HCT116 (cell line): Measurements from ENCODE around the gene KIFC1. TPM values are rescaled to one million over a fixed set of nuclear protein-coding genes. Genes with fewer than 3 reads are reported as not detected.

Source experiments
- ATAC-seq: fragments of 200-7000 bp; cut with Tn5 transposase; 2 replicates; pipeline ENCODE4 v1.9.1; 2020; ENCODE audit warnings: mild to moderate bottlenecking, moderate library complexity
- BruUV-seq: library from RNA; stranded (reverse); fragments of 400-500 nt; replicated peaks from 2 replicates; lab custom pipeline; 2021; lab: Mats Ljungman, UMichigan
- CTCF ChIA-PET: fragments of 300-600 bp; sonication (Branson Sonifier 250); formaldehyde crosslinking; loops from one replicate; lab custom pipeline; 2021; ENCODE audit warnings: antibody characterized with exemption; lab: Charles Lee
- POLR2A ChIA-PET: fragments of 300-600, 350-600 bp; sonication (Branson Sonifier 250); formaldehyde crosslinking; loops from one replicate; lab custom pipeline; 2021; ENCODE audit warnings: antibody characterized with exemption; lab: Charles Lee
- RAD21 ChIA-PET, 2 experiments: fragments of 300-600 bp; sonication (Branson Sonifier 250); formaldehyde crosslinking; loops; one replicate each; lab custom pipeline; 2023; ENCODE audit warnings: low total read pairs in 2 of 2; ENCODE audit not compliant: uncharacterized antibody in 2 of 2, unreplicated experiment in 2 of 2, low non-redundant PET in 1 of 2; lab: Charles Lee
- DNase-seq: peaks from one replicate; pipeline ENCODE4 v3.0.0-alpha.2; 2010; ENCODE audit warnings: low read depth, low spot score
- H2AFZ ChIP-seq: fragments of 200-600 bp; shearing (Covaris generic), sonication (generic); 2 replicates; pipeline ENCODE4 v1.6.1; 2017; ENCODE audit warnings: low read depth, mixed run types, mixed read lengths, antibody characterized with exemption, low read length; ENCODE audit not compliant: poor library complexity, severe bottlenecking
- H3K27ac ChIP-seq: 2 replicates; pipeline ENCODE4 v1.5.1; 2012; ENCODE audit warnings: low read depth, low read length
- H3K27me3 ChIP-seq: fragments of 200-600 bp; sonication (generic); 2 replicates; pipeline ENCODE4 v1.6.1; 2016; ENCODE audit warnings: mixed run types, low read length, mixed read lengths; ENCODE audit not compliant: insufficient read depth
- H3K36me3 ChIP-seq, 2 experiments: fragments of 200-500 bp in 1 of 2; fragments of 200-600 bp in 1 of 2; sonication (Bioruptor generic) in 1 of 2; sonication (generic) in 1 of 2; 2 replicates each; pipeline versions ENCODE4 v1.5.1 to v1.6.1; 2014 to 2016; ENCODE audit warnings: low read length in 2 of 2, inconsistent platforms in 1 of 2, mixed read lengths in 1 of 2, mixed run types in 1 of 2; ENCODE audit not compliant: insufficient read depth in 2 of 2, control insufficient read depth in 1 of 2
- H3K4me1 ChIP-seq, 2 experiments: fragments of 200-600 bp in 1 of 2; sonication (generic) in 1 of 2; 2 replicates each; pipeline versions ENCODE4 v1.5.1 to v1.6.1; 2012 to 2017; ENCODE audit warnings: low read length in 2 of 2, inconsistent platforms in 1 of 2, mild to moderate bottlenecking in 1 of 2, mixed read lengths in 1 of 2, mixed run types in 1 of 2, moderate library complexity in 1 of 2; ENCODE audit not compliant: insufficient read depth in 2 of 2, control insufficient read depth in 1 of 2
- H3K4me2 ChIP-seq: fragments of 200-600 bp; sonication (generic); 2 replicates; pipeline ENCODE4 v1.6.1; 2017; ENCODE audit warnings: mixed run types, low read length, mixed read lengths
- H3K4me3 ChIP-seq, 2 experiments: fragments of 200-600 bp in 1 of 2; sonication (generic) in 1 of 2; replicated peaks in 1 of 2; 2 replicates each; pipeline ENCODE4 v1.5.1; 2011 to 2016; ENCODE audit warnings: low read length in 2 of 2, control low read depth in 1 of 2, low read depth in 1 of 2, mild to moderate bottlenecking in 1 of 2, mixed read lengths in 1 of 2, mixed run types in 1 of 2
- H3K79me2 ChIP-seq: fragments of 200-600 bp; sonication (generic); 2 replicates; pipeline ENCODE4 v1.6.1; 2017; ENCODE audit warnings: mild to moderate bottlenecking, mixed run types, low read length, moderate library complexity, mixed read lengths; ENCODE audit not compliant: insufficient read depth
- H3K9ac ChIP-seq: fragments of 200-600 bp; sonication (generic); 2 replicates; pipeline ENCODE4 v1.6.1; 2016; ENCODE audit warnings: low read length, mixed read lengths
- H3K9me2 ChIP-seq: fragments of 200-600 bp; sonication (generic), shearing (Covaris generic); 2 replicates; pipeline ENCODE4 v1.6.1; 2017; ENCODE audit warnings: mixed run types, mild to moderate bottlenecking, moderate library complexity; ENCODE audit not compliant: insufficient read depth
- H3K9me3 ChIP-seq, 2 experiments: fragments of 200-500 bp in 1 of 2; fragments of 200-600 bp in 1 of 2; sonication (Bioruptor generic) in 1 of 2; sonication (generic) in 1 of 2; 2 replicates each; pipeline ENCODE4 v1.6.1; 2014 to 2017; ENCODE audit warnings: low read length in 2 of 2, mixed read lengths in 2 of 2, inconsistent platforms in 1 of 2, low read depth in 1 of 2, mild to moderate bottlenecking in 1 of 2, mixed run types in 1 of 2, moderate library complexity in 1 of 2; ENCODE audit not compliant: control insufficient read depth in 1 of 2, insufficient read depth in 1 of 2
- H4K20me1 ChIP-seq: fragments of 200-600 bp; sonication (generic), shearing (Covaris generic); 2 replicates; pipeline ENCODE4 v1.6.1; 2017; ENCODE audit warnings: mixed run types, mild to moderate bottlenecking, moderate library complexity; ENCODE audit not compliant: insufficient read depth
- CBX3 ChIP-seq: IDR thresholded peaks from 2 replicates; pipeline ENCODE4 v1.6.1; 2012; ENCODE audit warnings: low read depth
- EZH2 ChIP-seq: fragments of 200-600 bp; sonication (generic); IDR thresholded peaks from 2 replicates; pipeline ENCODE4 v1.6.1; 2017; ENCODE audit warnings: antibody characterized with exemption, mixed run types
- EZH2phosphoT487 ChIP-seq: fragments of 200-600 bp; IDR thresholded peaks from 2 replicates; pipeline ENCODE4 v1.6.1; 2018; ENCODE audit warnings: antibody characterized with exemption, borderline replicate concordance
- JUND ChIP-seq: IDR thresholded peaks from 2 replicates; pipeline ENCODE4 v1.6.1; 2012
- RAD21 ChIP-seq: IDR thresholded peaks from 2 replicates; pipeline ENCODE4 v1.6.1; 2012; ENCODE audit warnings: low read depth, mild to moderate bottlenecking
- intact Hi-C: fragments of 100-400 bp; cut with micrococcal nuclease; formaldehyde crosslinking; loops from 2 replicates; pipeline ENCODE4 v1.10.0; 2022
- total RNA-seq: library from RNA; stranded (reverse); gene quantifications from one replicate; pipeline ENCODE4 v1.2.1, GENCODE V29; 2021; ENCODE audit not compliant: unreplicated experiment
- TF ChIP-seq, protein P1 (sequence below): IDR thresholded peaks from 2 replicates; pipeline ENCODE4 v1.6.1; 2012; ENCODE audit warnings: low read depth

KIFC1 gene
- total RNA-seq, 1 experiment from 2014 or later: 84.7 TPM

GRCh38 chr6:33456156-33456555, 64.5 kb downstream of the KIFC1 start:
- H2AFZ ChIP-seq: no peak overlapping the region
- intact Hi-C loops: no loop called here
- CTCF ChIA-PET: no interaction called here

DNA sequence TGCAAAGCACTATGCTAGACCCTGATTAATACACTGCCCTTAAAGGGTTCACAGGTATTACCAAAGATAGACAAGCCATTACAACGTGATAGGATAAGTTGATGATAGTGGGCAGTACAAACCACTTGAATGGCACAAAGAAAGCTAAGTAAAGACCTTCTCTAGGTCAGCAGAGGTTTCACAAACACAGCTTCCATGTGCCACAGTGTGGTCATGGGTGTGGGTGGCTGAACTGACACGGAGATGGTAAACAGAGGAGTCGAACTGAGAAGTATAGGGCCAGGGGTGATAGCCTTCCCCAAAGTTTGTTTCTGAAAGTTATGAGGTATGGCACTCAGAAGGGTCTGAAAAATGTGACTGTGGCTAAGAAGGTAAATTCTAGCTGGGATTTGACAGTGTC, 67.1 kb downstream of the KIFC1 start:
- intact Hi-C loops: no loop called here
- BruUV-seq: no TSS peak
- H4K20me1 ChIP-seq: no peaks in the 10 kb centered on the region
- H3K27me3 ChIP-seq: no peaks in the 10 kb centered on the region
- POLR2A ChIA-PET: no interaction called here
- H3K4me1 ChIP-seq: peaks cover 5 to 8% of the 10 kb centered on the region in 2 experiments; a peak in 3 of 4 replicates
- no peak overlapping the region for H2AFZ ChIP-seq
- peaks cover 26% of the 10 kb centered on the region for H3K79me2 ChIP-seq
- H3K9ac ChIP-seq: no peak overlapping the region
- no peaks in the 10 kb centered on the region for H3K9me2 ChIP-seq
- ATAC-seq: no peak
- no peaks in the 10 kb centered on the region for H3K9me3 ChIP-seq
- CTCF ChIA-PET: no interaction called here
- no peak overlapping the region for H3K4me2 ChIP-seq
- TF ChIP-seq, protein P1, sequence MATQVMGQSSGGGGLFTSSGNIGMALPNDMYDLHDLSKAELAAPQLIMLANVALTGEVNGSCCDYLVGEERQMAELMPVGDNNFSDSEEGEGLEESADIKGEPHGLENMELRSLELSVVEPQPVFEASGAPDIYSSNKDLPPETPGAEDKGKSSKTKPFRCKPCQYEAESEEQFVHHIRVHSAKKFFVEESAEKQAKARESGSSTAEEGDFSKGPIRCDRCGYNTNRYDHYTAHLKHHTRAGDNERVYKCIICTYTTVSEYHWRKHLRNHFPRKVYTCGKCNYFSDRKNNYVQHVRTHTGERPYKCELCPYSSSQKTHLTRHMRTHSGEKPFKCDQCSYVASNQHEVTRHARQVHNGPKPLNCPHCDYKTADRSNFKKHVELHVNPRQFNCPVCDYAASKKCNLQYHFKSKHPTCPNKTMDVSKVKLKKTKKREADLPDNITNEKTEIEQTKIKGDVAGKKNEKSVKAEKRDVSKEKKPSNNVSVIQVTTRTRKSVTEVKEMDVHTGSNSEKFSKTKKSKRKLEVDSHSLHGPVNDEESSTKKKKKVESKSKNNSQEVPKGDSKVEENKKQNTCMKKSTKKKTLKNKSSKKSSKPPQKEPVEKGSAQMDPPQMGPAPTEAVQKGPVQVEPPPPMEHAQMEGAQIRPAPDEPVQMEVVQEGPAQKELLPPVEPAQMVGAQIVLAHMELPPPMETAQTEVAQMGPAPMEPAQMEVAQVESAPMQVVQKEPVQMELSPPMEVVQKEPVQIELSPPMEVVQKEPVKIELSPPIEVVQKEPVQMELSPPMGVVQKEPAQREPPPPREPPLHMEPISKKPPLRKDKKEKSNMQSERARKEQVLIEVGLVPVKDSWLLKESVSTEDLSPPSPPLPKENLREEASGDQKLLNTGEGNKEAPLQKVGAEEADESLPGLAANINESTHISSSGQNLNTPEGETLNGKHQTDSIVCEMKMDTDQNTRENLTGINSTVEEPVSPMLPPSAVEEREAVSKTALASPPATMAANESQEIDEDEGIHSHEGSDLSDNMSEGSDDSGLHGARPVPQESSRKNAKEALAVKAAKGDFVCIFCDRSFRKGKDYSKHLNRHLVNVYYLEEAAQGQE: no peak
- no peak for TF ChIP-seq EZH2phosphoT487
- TF ChIP-seq, all 23 proteins: peak for 0
- H3K27ac ChIP-seq: no peak overlapping the region
- RAD21 ChIA-PET: no interaction called here
- no peak for DNase-seq
- H3K36me3 ChIP-seq: peaks cover 4 to 14% of the 10 kb centered on the region in 2 experiments; a peak in 3 of 4 replicates
- H3K4me3 ChIP-seq: no peak overlapping the region

More at GRCh38 chr6:33456156-33456555, 64.5 kb downstream of the KIFC1 start:
- Histone ChIP-seq H3K27me3 (no peaks in the 10 kb centered on the region), H3K4me3 (no peak overlapping the region), H3K36me3 (peaks cover 4 to 14% of the 10 kb centered on the region in 2 experiments; a peak in 3 of 4 replicates), H3K9me2 (no peaks in the 10 kb centered on the region), H3K9me3 (no peaks in the 10 kb centered on the region), H4K20me1 (no peaks in the 10 kb centered on the region), H3K4me1 (peaks cover 5 to 11% of the 10 kb centered on the region in 2 experiments; a peak in 3 of 4 replicates), H3K4me2 (no peak overlapping the region), H3K27ac (no peak overlapping the region), H3K79me2 (peaks cover 30% of the 10 kb centered on the region), H3K9ac (no peak overlapping the region)
- ATAC-seq (no peak), DNase-seq (no peak)
- TF ChIP-seq RAD21 (no peak), EZH2 (no peak), CBX3 (no peak), JUND (no peak)
- POLR2A ChIA-PET: no interaction called here
- RAD21 ChIA-PET: no interaction called here
- no TSS peak for BruUV-seq
